ENCODE measurements around the gene SORCS3.

GRCh38 chr10:105187243-105187642 lies 546.2 kb downstream of the SORCS3 start:
- TF ChIP-seq CTCF (IDR thresholded peaks at IDR 0.05) = no peak
- TF ChIP-seq POLR2AphosphoS5 (IDR thresholded peaks at IDR 0.05) = no peak
